Right atrium auricular region (tissue), 2 donors: Measurements from ENCODE around the gene CLN3. TPM values are rescaled to one million over a fixed set of nuclear protein-coding genes. Genes with fewer than 3 reads are reported as not detected.
"Not testable (repeated sequence)": the region's sequence is repeated elsewhere in the genome, so short reads cannot be mapped to it uniquely, and the experiment has no call there.

Source experiments
- DNase-seq: peaks from one replicate; pipeline ENCODE4 v3.0.0-alpha.2; 2019; ENCODE audit warnings: low spot score
- H3K27ac ChIP-seq, 2 donors: fragments of 200-600 bp; sonication (generic); 1 replicate in 1 of 2; 2 replicates in 1 of 2; pipeline ENCODE4 v1.5.1; 2016 to 2019
- H3K27me3 ChIP-seq, 2 donors: fragments of 200-600 bp; sonication (generic); one replicate each; pipeline versions ENCODE4 v1.5.1 to v1.6.0; 2017 to 2019
- H3K36me3 ChIP-seq: fragments of 200-600 bp; sonication (generic); one replicate; pipeline ENCODE4 v1.5.1; 2016
- H3K4me1 ChIP-seq, 2 donors: fragments of 200-600 bp; sonication (generic); one replicate each; pipeline versions ENCODE4 v1.5.1 to v1.6.0; 2017 to 2019
- H3K4me3 ChIP-seq, 2 donors: fragments of 200-600 bp; sonication (generic); 1 replicate in 1 of 2; 2 replicates in 1 of 2; pipeline ENCODE4 v1.5.1; 2017 to 2019; ENCODE audit warnings: mild to moderate bottlenecking in 1 of 2, moderate library complexity in 1 of 2
- H3K9me3 ChIP-seq, 2 donors: fragments of 200-600 bp; sonication (generic); one replicate each; pipeline ENCODE4 v1.5.1; 2019
- total RNA-seq, 2 donors: library from RNA; depleted of rRNA; stranded (reverse); fragments of >200 nt; gene quantifications; one replicate each; pipeline ENCODE4 v1.1.0, GENCODE V29; 2016
- TF ChIP-seq, protein P1 (sequence below), 2 donors: fragments of 200-600 bp; sonication (generic); IDR thresholded peaks; one replicate each; pipeline ENCODE4 v1.5.1; 2019; ENCODE audit warnings: antibody characterized with exemption in 2 of 2

CLN3 gene
- total RNA-seq, 2 donors from 2014 or later = 16.5 to 16.9 TPM

DNA sequence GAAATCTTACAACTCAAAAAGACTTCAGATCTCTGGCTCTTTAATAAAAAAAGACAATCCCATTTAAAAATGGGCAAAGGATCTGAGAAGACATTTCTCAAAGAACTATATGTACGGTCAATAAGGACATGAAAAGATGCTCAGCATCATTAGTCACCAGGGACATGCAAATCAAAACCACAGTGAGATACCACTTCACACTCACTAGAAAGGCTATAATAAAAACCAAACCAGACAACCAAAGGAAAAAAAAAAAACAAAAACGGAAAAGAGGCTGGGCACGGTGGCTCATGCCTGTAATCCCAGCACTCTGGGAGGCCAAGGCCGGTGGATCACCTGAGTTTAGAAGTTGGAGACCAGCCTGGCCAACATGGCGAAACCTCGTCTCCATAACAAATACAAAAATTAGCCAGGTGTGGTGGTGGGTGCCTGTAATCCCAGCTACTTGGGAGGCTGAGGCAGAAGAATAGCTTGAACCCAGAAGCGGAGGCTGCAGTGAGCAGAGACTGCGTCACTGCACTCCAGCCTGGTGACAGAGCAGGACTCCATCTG is 18.1 kb downstream of the CLN3 start:
- no peak for DNase-seq
- Histone ChIP-seq H3K27ac (no peak overlapping the region), H3K27me3 (no peaks in the 10 kb centered on the region), H3K9me3 (no peaks in the 10 kb centered on the region), H3K36me3 (peaks cover 12% of the 10 kb centered on the region), H3K4me1 (no peaks in the 10 kb centered on the region), H3K4me3 (no peak overlapping the region)
- TF ChIP-seq, protein P1, sequence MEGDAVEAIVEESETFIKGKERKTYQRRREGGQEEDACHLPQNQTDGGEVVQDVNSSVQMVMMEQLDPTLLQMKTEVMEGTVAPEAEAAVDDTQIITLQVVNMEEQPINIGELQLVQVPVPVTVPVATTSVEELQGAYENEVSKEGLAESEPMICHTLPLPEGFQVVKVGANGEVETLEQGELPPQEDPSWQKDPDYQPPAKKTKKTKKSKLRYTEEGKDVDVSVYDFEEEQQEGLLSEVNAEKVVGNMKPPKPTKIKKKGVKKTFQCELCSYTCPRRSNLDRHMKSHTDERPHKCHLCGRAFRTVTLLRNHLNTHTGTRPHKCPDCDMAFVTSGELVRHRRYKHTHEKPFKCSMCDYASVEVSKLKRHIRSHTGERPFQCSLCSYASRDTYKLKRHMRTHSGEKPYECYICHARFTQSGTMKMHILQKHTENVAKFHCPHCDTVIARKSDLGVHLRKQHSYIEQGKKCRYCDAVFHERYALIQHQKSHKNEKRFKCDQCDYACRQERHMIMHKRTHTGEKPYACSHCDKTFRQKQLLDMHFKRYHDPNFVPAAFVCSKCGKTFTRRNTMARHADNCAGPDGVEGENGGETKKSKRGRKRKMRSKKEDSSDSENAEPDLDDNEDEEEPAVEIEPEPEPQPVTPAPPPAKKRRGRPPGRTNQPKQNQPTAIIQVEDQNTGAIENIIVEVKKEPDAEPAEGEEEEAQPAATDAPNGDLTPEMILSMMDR (IDR thresholded peaks at IDR 0.05) = no peak

DNA sequence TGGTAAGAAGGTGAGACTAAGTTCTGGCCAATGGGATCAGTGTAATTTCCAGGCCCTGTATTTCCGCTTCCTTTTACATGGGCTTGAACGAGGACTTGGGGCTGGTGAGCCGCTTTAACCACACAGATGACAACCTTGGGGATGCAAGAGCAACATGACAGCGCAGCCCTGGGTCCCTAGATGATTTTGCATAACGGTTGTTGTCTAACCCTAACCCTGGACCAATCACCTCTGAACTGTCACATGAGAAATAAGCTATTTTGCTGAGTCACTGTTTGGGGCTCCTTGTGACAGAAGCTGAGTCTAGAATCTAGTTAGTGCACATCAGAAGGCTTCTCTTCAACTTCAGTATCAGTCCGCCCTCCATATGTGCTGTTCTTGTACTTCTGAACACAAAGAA is 44.8 kb downstream of the CLN3 start:
- H3K9me3 ChIP-seq, DNase-seq, H3K4me1 ChIP-seq, H3K27me3 ChIP-seq, H3K27ac ChIP-seq, H3K4me3 ChIP-seq, H3K36me3 ChIP-seq: not testable (repeated sequence)

DNA sequence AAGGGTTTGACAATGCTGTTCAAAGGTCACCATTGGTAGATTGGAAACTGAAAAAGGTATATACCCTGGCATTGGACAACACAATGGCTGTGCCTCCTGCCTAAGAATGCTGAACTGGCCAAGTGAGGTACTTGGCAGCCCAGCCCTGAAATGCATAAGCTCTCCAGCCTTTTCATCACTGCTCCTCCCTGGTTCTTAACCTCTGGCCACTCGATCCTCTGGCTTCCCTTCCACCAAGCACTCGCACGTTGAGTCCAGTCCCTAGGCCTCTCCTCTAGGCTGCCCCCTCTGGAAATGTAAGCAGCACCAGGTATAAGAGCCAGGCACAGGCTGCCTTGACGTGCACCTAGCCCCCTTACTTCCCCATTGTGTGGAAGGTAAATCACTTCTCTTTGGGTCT is 45.5 kb downstream of the CLN3 start:
- H3K27me3 ChIP-seq, H3K4me3 ChIP-seq, H3K9me3 ChIP-seq, H3K27ac ChIP-seq, DNase-seq, H3K4me1 ChIP-seq, H3K36me3 ChIP-seq: not testable (repeated sequence)

DNA sequence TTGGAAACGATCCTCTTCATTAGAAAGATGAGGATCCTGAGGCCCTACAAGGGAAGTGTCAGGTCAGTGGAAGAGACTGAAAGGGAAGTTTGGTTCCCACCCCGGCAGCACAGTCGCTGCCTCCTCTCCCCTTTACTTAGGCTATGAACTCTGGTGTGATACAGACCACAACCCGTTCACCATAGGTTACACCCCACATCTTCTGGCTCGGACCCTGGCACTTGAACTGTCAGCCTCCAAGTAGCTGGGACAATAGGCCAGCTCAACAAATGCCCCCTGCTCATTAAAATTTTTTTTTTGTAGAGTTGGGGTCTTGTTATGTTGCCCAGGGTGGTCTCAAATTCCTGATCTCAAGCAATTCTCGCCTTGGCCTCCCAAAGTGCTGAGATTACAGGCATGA is 47.9 kb downstream of the CLN3 start:
- H3K4me1 ChIP-seq, H3K36me3 ChIP-seq, H3K27me3 ChIP-seq, DNase-seq, H3K27ac ChIP-seq, H3K9me3 ChIP-seq, H3K4me3 ChIP-seq: not testable (repeated sequence)

DNA sequence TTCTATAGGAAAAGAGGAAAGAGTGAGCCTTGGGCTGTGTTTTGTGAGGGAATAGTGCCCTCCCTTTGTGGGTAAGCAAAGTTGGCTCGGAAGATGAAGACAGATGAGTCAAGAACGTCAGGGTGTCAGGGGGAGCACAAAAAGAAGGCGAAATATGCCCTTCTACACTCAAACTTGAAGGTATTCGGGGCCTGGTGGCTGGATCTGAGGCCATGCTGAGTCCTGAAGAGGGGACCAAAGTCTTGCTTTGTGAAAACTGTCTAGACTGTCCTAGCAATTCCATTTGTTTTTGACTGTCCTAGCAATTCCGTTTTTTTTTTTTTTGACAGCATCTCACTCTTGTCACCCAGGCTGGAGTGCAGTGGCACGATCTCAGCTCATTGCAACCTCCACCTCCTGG is 53.0 kb downstream of the CLN3 start:
- not testable (repeated sequence) for H3K27me3 ChIP-seq, H3K27ac ChIP-seq, H3K36me3 ChIP-seq, H3K4me3 ChIP-seq, DNase-seq, H3K9me3 ChIP-seq, H3K4me1 ChIP-seq

DNA sequence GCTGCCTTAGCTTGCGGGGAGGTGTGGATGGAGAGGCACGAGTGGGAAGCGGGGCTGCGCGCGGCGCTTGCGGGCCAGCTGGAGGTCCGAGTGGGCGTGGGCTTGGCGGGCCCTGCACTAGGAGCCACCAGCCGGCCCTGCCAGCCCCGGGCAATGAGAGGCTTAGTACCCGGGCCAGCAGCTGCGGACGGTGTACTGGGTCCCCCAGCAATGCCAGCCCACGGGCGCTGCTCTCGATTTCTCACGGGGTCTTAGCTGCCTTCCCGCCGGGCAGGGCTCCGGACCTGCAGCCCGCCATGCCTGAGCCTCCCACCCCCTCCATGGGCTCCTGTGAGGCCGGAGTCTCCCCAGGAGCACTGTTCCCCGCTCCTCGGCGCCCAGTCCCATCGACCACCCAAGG is 56.5 kb downstream of the CLN3 start:
- H3K36me3 ChIP-seq, H3K27me3 ChIP-seq, H3K9me3 ChIP-seq, H3K4me1 ChIP-seq, H3K4me3 ChIP-seq, H3K27ac ChIP-seq, DNase-seq: not testable (repeated sequence)

Other genes starting within 250 kb of the CLN3 start
- gene SBK1, start 199.5 kb downstream of the CLN3 start, total RNA-seq = under 1 TPM; 0.47 to 0.52 TPM
- gene NPIPB6, start 128.6 kb downstream of the CLN3 start, total RNA-seq = 1 to 10 TPM in 1 of 2 donors, not detected in 1; 1.1 TPM
- gene EIF3CL, start 88.2 kb downstream of the CLN3 start, total RNA-seq = 100 to 1,000 TPM in 1 of 2 donors, 10 to 100 TPM in 1; 89.0 to 124 TPM
- gene NPIPB7, start 19.7 kb downstream of the CLN3 start, total RNA-seq = not detected
- 1 to 10 TPM in 1 of 2 donors, under 1 TPM in 1; 0.78 to 2.0 TPM for gene APOBR, start 2.6 kb upstream of the CLN3 start, total RNA-seq
- gene IL27, start 14.8 kb upstream of the CLN3 start, total RNA-seq = not detected
- gene NUPR1, start 46.9 kb upstream of the CLN3 start, total RNA-seq = 10 to 100 TPM; 12.4 to 26.9 TPM
- gene SGF29, start 61.8 kb upstream of the CLN3 start, total RNA-seq = 10 to 100 TPM; 14.2 to 21.8 TPM
- gene SULT1A2, start 105.0 kb upstream of the CLN3 start, total RNA-seq = 1 to 10 TPM; 1.9 to 2.7 TPM
- 10 to 100 TPM; 37.9 to 38.1 TPM for gene SULT1A1, start 118.0 kb upstream of the CLN3 start, total RNA-seq
- gene NPIPB8, start 146.0 kb upstream of the CLN3 start, total RNA-seq = not detected
- 100 to 1,000 TPM; 161 to 202 TPM for gene EIF3C, start 219.4 kb upstream of the CLN3 start, total RNA-seq